HepG2 (cell line): ENCODE measurements around the gene TMEM59. TPM values are rescaled to one million over a fixed set of nuclear protein-coding genes. Genes with fewer than 3 reads are reported as not detected.

ENCODE experiments used
- CREB1 ChIP-seq, 2 experiments: fragments of 450-650 bp in 1 of 2; IDR thresholded peaks; 2 replicates each; pipeline ENCODE4 v1.6.1; 2016 to 2017; ENCODE audit warnings: control low read depth in 1 of 2, mild to moderate bottlenecking in 1 of 2, missing compliant biosample characterization in 1 of 2, missing genetic modification characterization in 1 of 2
- CREB3 ChIP-seq: sonication (generic); formaldehyde crosslinking; IDR thresholded peaks from 2 replicates; pipeline ENCODE4 v1.5.0; 2020; ENCODE audit warnings: missing genetic modification reagents
- GTF3A ChIP-seq: sonication (generic); formaldehyde crosslinking; conservative IDR thresholded peaks from 2 replicates; pipeline ENCODE4 v1.4.0; 2020; ENCODE audit warnings: mild to moderate bottlenecking, missing genetic modification reagents
- IRF1 ChIP-seq: sonication (generic); formaldehyde crosslinking; IDR thresholded peaks from 2 replicates; pipeline ENCODE4 v1.4.0; 2020; ENCODE audit warnings: low read depth, mild to moderate bottlenecking, missing genetic modification reagents
- KLF13 ChIP-seq: sonication (generic); formaldehyde crosslinking; IDR thresholded peaks from 2 replicates; pipeline ENCODE4 v1.4.0; 2020; ENCODE audit warnings: mild to moderate bottlenecking, missing genetic modification reagents
- NR3C1 ChIP-seq: sonication (generic); formaldehyde crosslinking; IDR thresholded peaks from 2 replicates; pipeline ENCODE4 v1.4.0; 2020; ENCODE audit warnings: missing genetic modification reagents
- SNAPC4 ChIP-seq: sonication (generic); formaldehyde crosslinking; IDR thresholded peaks from 2 replicates; pipeline ENCODE4 v1.4.0; 2020; ENCODE audit warnings: mild to moderate bottlenecking, missing genetic modification reagents
- SNAPC5 ChIP-seq: sonication (generic); formaldehyde crosslinking; IDR thresholded peaks from 2 replicates; pipeline ENCODE4 v1.8.1; 2023; ENCODE audit warnings: mild to moderate bottlenecking, missing genetic modification reagents, borderline replicate concordance
- SNRNP70 ChIP-seq: fragments of 200-400 bp; formaldehyde crosslinking; IDR thresholded peaks from 2 replicates; pipeline ENCODE4 v1.6.1; 2017; ENCODE audit warnings: mild to moderate bottlenecking, low read depth, low read length, moderate library complexity
- TBP ChIP-seq: sonication (generic); formaldehyde crosslinking; IDR thresholded peaks from 2 replicates; pipeline ENCODE4 v1.5.0; 2020; ENCODE audit warnings: missing genetic modification reagents
- ZFP36 ChIP-seq: fragments of 150-350 bp; IDR thresholded peaks from 2 replicates; pipeline ENCODE4 v1.6.1; 2018; ENCODE audit warnings: borderline replicate concordance, low read length, low read depth; ENCODE audit not compliant: partially characterized antibody
- ZGPAT ChIP-seq: IDR thresholded peaks from 2 replicates; pipeline ENCODE4 v1.6.1; 2016; ENCODE audit warnings: mild to moderate bottlenecking
- ZNF230 ChIP-seq: sonication (generic); formaldehyde crosslinking; IDR thresholded peaks from 2 replicates; pipeline ENCODE4 v1.4.0; 2020; ENCODE audit warnings: mild to moderate bottlenecking, missing genetic modification reagents
- ZNF451 ChIP-seq: sonication (generic); formaldehyde crosslinking; IDR thresholded peaks from 2 replicates; pipeline ENCODE4 v1.5.0; 2020; ENCODE audit warnings: mild to moderate bottlenecking, missing genetic modification reagents
- ZNF549 ChIP-seq: sonication (generic); formaldehyde crosslinking; IDR thresholded peaks from 2 replicates; pipeline ENCODE4 v1.5.0; 2020; ENCODE audit warnings: missing genetic modification reagents
- ZNF562 ChIP-seq: sonication (generic); formaldehyde crosslinking; IDR thresholded peaks from 2 replicates; pipeline ENCODE4 v1.8.0; 2022; ENCODE audit warnings: missing genetic modification reagents, borderline replicate concordance
- ZXDC ChIP-seq: sonication (generic); formaldehyde crosslinking; IDR thresholded peaks from 2 replicates; pipeline ENCODE4 v1.5.0; 2020; ENCODE audit warnings: mild to moderate bottlenecking, missing genetic modification reagents
- polyA plus RNA-seq, 8 experiments: library from polyadenylated mRNA; depleted of rRNA in 3 of 8; stranded (reverse) in 7 of 8; unstranded in 1 of 8; fragments of >200 nt; fragmentation: Illumina TruSeq in 4 of 8; extraction: Trizol in 4 of 8; gene quantifications; 2 replicates each; pipeline versions ENCODE4 v1.2.1 to v1.2.3, GENCODE V29; 2011 to 2016; ENCODE audit warnings: low read depth in 4 of 8, missing spikeins in 1 of 8, mixed read lengths in 1 of 8; ENCODE audit not compliant: insufficient read depth in 1 of 8
- total RNA-seq, 5 experiments: library from RNA; depleted of rRNA; stranded (reverse); fragments of >200 nt; fragmentation: Illumina TruSeq; extraction: Trizol; gene quantifications; 2 replicates each; pipeline ENCODE4 v1.2.3, GENCODE V29; 2016; ENCODE audit warnings: low read depth in 1 of 5

Gene TMEM59
- total and polyA plus RNA-seq, 2 of the 13 experiments (the other 11 are each of a cell fraction or from before 2014, with no cell fraction given), result 147 to 363 TPM

GRCh38 chr1:54016343-54017282 lies 36.4 kb downstream of the TMEM59 start (continued):
- TF ChIP-seq ZNF451 (CRISPR knock-in tag) (no peak), ZNF549 (no peak), SNAPC5 (no peak), ZXDC (CRISPR knock-in tag) (no peak), ZNF230 (CRISPR knock-in tag) (peak; percentile 30; the same call in 1 of the 2 replicates), SNRNP70 (no peak), CREB1 (IDR thresholded peaks at IDR 0.05) (no peak), CREB1 (CRISPR knock-in tag; IDR thresholded peaks at IDR 0.05) (peak; percentile 84), CREB3 (CRISPR knock-in tag) (no peak), IRF1 (no peak), ZFP36 (peak; percentile 90), NR3C1 (CRISPR knock-in tag) (no peak), ZNF562 (CRISPR knock-in tag) (no peak), GTF3A (CRISPR knock-in tag) (no peak), TBP (no peak), KLF13 (no peak), SNAPC4 (CRISPR knock-in tag) (no peak), ZGPAT (CRISPR knock-in tag) (peak; percentile 84; the same call in 1 of the 2 replicates)
